ENCODE results near the gene TRMT61B.

- TF ChIP-seq, protein P1, sequence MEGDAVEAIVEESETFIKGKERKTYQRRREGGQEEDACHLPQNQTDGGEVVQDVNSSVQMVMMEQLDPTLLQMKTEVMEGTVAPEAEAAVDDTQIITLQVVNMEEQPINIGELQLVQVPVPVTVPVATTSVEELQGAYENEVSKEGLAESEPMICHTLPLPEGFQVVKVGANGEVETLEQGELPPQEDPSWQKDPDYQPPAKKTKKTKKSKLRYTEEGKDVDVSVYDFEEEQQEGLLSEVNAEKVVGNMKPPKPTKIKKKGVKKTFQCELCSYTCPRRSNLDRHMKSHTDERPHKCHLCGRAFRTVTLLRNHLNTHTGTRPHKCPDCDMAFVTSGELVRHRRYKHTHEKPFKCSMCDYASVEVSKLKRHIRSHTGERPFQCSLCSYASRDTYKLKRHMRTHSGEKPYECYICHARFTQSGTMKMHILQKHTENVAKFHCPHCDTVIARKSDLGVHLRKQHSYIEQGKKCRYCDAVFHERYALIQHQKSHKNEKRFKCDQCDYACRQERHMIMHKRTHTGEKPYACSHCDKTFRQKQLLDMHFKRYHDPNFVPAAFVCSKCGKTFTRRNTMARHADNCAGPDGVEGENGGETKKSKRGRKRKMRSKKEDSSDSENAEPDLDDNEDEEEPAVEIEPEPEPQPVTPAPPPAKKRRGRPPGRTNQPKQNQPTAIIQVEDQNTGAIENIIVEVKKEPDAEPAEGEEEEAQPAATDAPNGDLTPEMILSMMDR (IDR thresholded peaks at IDR 0.05): no peak
- no peak for TF ChIP-seq EZH2 (IDR thresholded peaks at IDR 0.05; ENCODE audit: borderline replicate concordance, insufficient read depth, low read depth, low read length, poor library complexity, severe bottlenecking)
Observed at GRCh38 chr2:28904802-28905457, 34.8 kb upstream of the TRMT61B start.
